WTC11 (cell line): ENCODE results near the gene IQGAP3. TPM values are rescaled to one million over a fixed set of nuclear protein-coding genes. Genes with fewer than 3 reads are reported as not detected.

Source experiments
- ATAC-seq: fragments of 200-7000 bp; cut with Tn5 transposase; 2 replicates; pipeline ENCODE4 v1.10.0; 2021; ENCODE audit warnings: mild to moderate bottlenecking, moderate library complexity
- CTCF ChIA-PET: fragments of 300-600 bp; sonication (Branson Sonifier 250); formaldehyde crosslinking; loops from one replicate; lab custom pipeline; 2021; ENCODE audit warnings: antibody characterized with exemption; lab: Charles Lee
- POLR2A ChIA-PET: fragments of 350-600 bp; sonication (Branson Sonifier 250); formaldehyde crosslinking; loops from one replicate; lab custom pipeline; 2021; ENCODE audit warnings: antibody characterized with exemption; lab: Charles Lee
- DNase-seq: peaks from one replicate; pipeline ENCODE4 v3.0.0; 2021; ENCODE audit warnings: low spot score
- H3K27ac Mint-ChIP-seq: 2 replicates; pipeline ENCODE4 v1.8.0; 2021; ENCODE audit warnings: mixed read lengths
- H3K27me3 Mint-ChIP-seq: 2 replicates; pipeline ENCODE4 v1.8.0; 2021; ENCODE audit warnings: low read depth, mild to moderate bottlenecking, moderate library complexity, mixed read lengths
- H3K36me3 Mint-ChIP-seq: 2 replicates; pipeline ENCODE4 v1.8.0; 2021; ENCODE audit warnings: mixed read lengths
- H3K4me1 Mint-ChIP-seq: 2 replicates; pipeline ENCODE4 v1.8.0; 2022; ENCODE audit warnings: mixed read lengths
- H3K4me3 Mint-ChIP-seq: 2 replicates; pipeline ENCODE4 v1.8.0; 2021; ENCODE audit warnings: mild to moderate bottlenecking, moderate library complexity, mixed read lengths
- H3K9me3 Mint-ChIP-seq: 2 replicates; pipeline ENCODE4 v1.8.0; 2021; ENCODE audit warnings: mixed read lengths
- ARID4B ChIP-seq: sonication (generic); formaldehyde crosslinking; IDR thresholded peaks from 2 replicates; pipeline ENCODE4 v1.8.0; 2023; ENCODE audit warnings: missing genetic modification reagents, mild to moderate bottlenecking, borderline replicate concordance
- ATF6 ChIP-seq: sonication (generic); formaldehyde crosslinking; IDR thresholded peaks from 2 replicates; pipeline ENCODE4 v1.8.1; 2023; ENCODE audit warnings: mild to moderate bottlenecking, missing genetic modification reagents
- EMX1 ChIP-seq: fragments of 250-450 bp; sonication (Bioruptor Pico); IDR thresholded peaks from 2 replicates; pipeline ENCODE4 v1.8.0; 2021; ENCODE audit warnings: mild to moderate bottlenecking
- FOXJ3 ChIP-seq: sonication (generic); formaldehyde crosslinking; IDR thresholded peaks from 2 replicates; pipeline ENCODE4 v1.9.0; 2021; ENCODE audit warnings: missing genetic modification reagents, mild to moderate bottlenecking, borderline replicate concordance
- FOXK1 ChIP-seq: sonication (generic); formaldehyde crosslinking; IDR thresholded peaks from 2 replicates; pipeline ENCODE4 v1.8.0; 2022; ENCODE audit warnings: mild to moderate bottlenecking, moderate library complexity, missing genetic modification reagents
- FOXP1 ChIP-seq: sonication (generic); formaldehyde crosslinking; IDR thresholded peaks from 2 replicates; pipeline ENCODE4 v1.8.0; 2022; ENCODE audit warnings: missing genetic modification reagents, mild to moderate bottlenecking, moderate library complexity, borderline replicate concordance
- GTF2I ChIP-seq: fragments of 250-450 bp; sonication (Bioruptor Pico); conservative IDR thresholded peaks from 2 replicates; pipeline ENCODE4 v1.4.0; 2021; ENCODE audit warnings: mild to moderate bottlenecking
- JAZF1 ChIP-seq: fragments of 250-450 bp; sonication (Bioruptor Pico); IDR thresholded peaks from 2 replicates; pipeline ENCODE4 v1.9.0; 2021; ENCODE audit warnings: moderate library complexity, mild to moderate bottlenecking, inconsistent platforms
- JUN ChIP-seq: sonication (generic); formaldehyde crosslinking; IDR thresholded peaks from 2 replicates; pipeline ENCODE4 v1.8.0; 2023; ENCODE audit warnings: mild to moderate bottlenecking, missing genetic modification reagents
- MXD4 ChIP-seq: fragments of 250-450 bp; sonication (Bioruptor Pico); IDR thresholded peaks from 2 replicates; pipeline ENCODE4 v1.8.0; 2021; ENCODE audit warnings: mild to moderate bottlenecking, moderate library complexity, borderline replicate concordance
- SP1 ChIP-seq: sonication (generic); formaldehyde crosslinking; conservative IDR thresholded peaks from 2 replicates; pipeline ENCODE4 v1.8.1; 2022; ENCODE audit warnings: missing genetic modification reagents
- STAT6 ChIP-seq: sonication (generic); formaldehyde crosslinking; conservative IDR thresholded peaks from 2 replicates; pipeline ENCODE4 v1.8.1; 2023; ENCODE audit warnings: mild to moderate bottlenecking, low read depth, missing genetic modification reagents, moderate library complexity
- TCF7 ChIP-seq: sonication (generic); formaldehyde crosslinking; IDR thresholded peaks from 2 replicates; pipeline ENCODE4 v1.8.0; 2022; ENCODE audit warnings: mild to moderate bottlenecking, low read depth, missing genetic modification reagents, moderate library complexity
- ZBTB21 ChIP-seq: sonication (generic); formaldehyde crosslinking; IDR thresholded peaks from 2 replicates; pipeline ENCODE4 v1.8.1; 2023; ENCODE audit warnings: mild to moderate bottlenecking, missing genetic modification reagents, borderline replicate concordance
- ZBTB43 ChIP-seq: sonication (generic); formaldehyde crosslinking; IDR thresholded peaks from 2 replicates; pipeline ENCODE4 v1.8.1; 2023; ENCODE audit warnings: mild to moderate bottlenecking, missing genetic modification reagents
- ZNF121 ChIP-seq: sonication (generic); formaldehyde crosslinking; IDR thresholded peaks from 2 replicates; pipeline ENCODE4 v1.8.0; 2023; ENCODE audit warnings: missing genetic modification reagents
- total RNA-seq: library from RNA; stranded (reverse); gene quantifications from 3 replicates; pipeline ENCODE4 v1.2.3, GENCODE V29; 2021

Gene IQGAP3
- total RNA-seq, 1 experiment from 2014 or later, result 33.3 TPM

GRCh38 chr1:156506450-156506849, 65.9 kb downstream of the IQGAP3 start (continued):
- no peak for TF ChIP-seq ARID4B (CRISPR knock-in tag)
- TF ChIP-seq JAZF1 (CRISPR knock-in tag), result no peak
- TF ChIP-seq MXD4 (CRISPR knock-in tag), result no peak

- POLR2A ChIA-PET, result interaction anchor here (0.6 to 3.1 kb wide), 7 partner anchors 16 to 150 kb away, joined by 3 to 19 read pairs (median 5); no protein-coding TSS in a partner anchor
- Mint-ChIP-seq H3K27ac (peak overlapping the region; percentile 95), H3K36me3 (no peaks in the 10 kb centered on the region), H3K9me3 (no peaks in the 10 kb centered on the region), H3K27me3 (peaks cover 19% of the 10 kb centered on the region), H3K4me1 (peaks cover 60% of the 10 kb centered on the region), H3K4me3 (peak overlapping the region; percentile 60)
- ATAC-seq (no peak), DNase-seq (no peak)
- CTCF ChIA-PET, result interaction anchor here (0.6 to 6.4 kb wide), 6 partner anchors 23 to 384 kb away, joined by 3 to 142 read pairs (median 8); no protein-coding TSS in a partner anchor
- TF ChIP-seq STAT6 (no peak), GTF2I (0 out of 2 replicates have a peak, but pooled peaks have one; percentile 68)
Measured at GRCh38 chr1:156505679-156506298, 66.6 kb downstream of the IQGAP3 start.

GRCh38 chr1:156504821-156505678, 67.3 kb downstream of the IQGAP3 start:
- ATAC-seq (peak; percentile 11), DNase-seq (peak; percentile 97)
- Mint-ChIP-seq H3K27ac (peak overlapping the region; percentile 95), H3K4me3 (peak overlapping the region; percentile 60), H3K27me3 (peaks cover 17% of the 10 kb centered on the region), H3K9me3 (no peaks in the 10 kb centered on the region), H3K4me1 (peaks cover 54% of the 10 kb centered on the region), H3K36me3 (no peaks in the 10 kb centered on the region)
- ChIA-PET CTCF (interaction anchor here (0.6 to 6.4 kb wide), 14 partner anchors 14 to 384 kb away, joined by 3 to 142 read pairs (median 4); partner anchors contain the start of genes NAXE and RHBG), POLR2A (interaction anchor here (0.5 to 3.1 kb wide), 14 partner anchors 9 to 149 kb away, joined by 3 to 19 read pairs (median 4); partner anchors contain the start of gene NAXE)
- TF ChIP-seq ATF6 (CRISPR knock-in tag) (no peak), FOXK1 (CRISPR knock-in tag) (peak; percentile 72), ZBTB43 (CRISPR knock-in tag) (peak; percentile 7; the same call in 1 of the 2 replicates), MXD4 (CRISPR knock-in tag) (no peak), JUN (CRISPR knock-in tag) (no peak), FOXJ3 (0 out of 2 replicates have a peak, but pooled peaks have one; percentile 29), ZNF121 (no peak), ZBTB21 (CRISPR knock-in tag) (peak; percentile 98), FOXP1 (peak; percentile 53; the same call in 1 of the 2 replicates), EMX1 (CRISPR knock-in tag) (no peak), STAT6 (no peak), TCF7 (no peak), SP1 (CRISPR knock-in tag) (peak; percentile 78)
